Superior temporal gyrus (tissue), 1 donor: ENCODE results near the gene SPAG5.

ENCODE experiments used
- DNase-seq: peaks from one replicate; pipeline ENCODE4 v3.0.0-alpha.2; 2016; ENCODE audit errors: extremely low spot score

Gene SPAG5

GRCh38 chr17:28573966-28574480 is 24.8 kb downstream of the SPAG5 start:
- DNase-seq: no peak

DNA sequence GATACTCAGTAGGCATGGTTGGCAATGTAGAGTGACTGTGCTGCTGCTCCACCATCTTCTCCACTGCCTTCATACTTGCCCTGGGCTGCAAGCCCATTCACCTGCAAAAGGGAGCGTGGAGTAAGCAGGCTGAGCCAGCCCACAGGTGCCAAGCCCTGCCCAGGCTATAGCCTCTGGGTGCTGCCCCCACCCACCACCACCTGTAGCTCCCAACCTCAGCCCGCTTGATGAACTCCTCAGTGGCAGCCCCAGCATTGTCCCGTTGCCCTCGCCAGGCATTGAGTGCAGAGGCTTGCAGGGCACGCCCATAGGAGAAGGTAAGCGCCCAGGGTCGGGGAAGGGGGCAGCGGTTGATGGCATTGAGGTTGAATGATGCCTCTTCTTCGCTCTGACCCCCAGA is 25.3 kb downstream of the SPAG5 start:
- no peak for DNase-seq

GRCh38 chr17:28573040-28573380 is 25.8 kb downstream of the SPAG5 start:
- no peak for DNase-seq

DNA sequence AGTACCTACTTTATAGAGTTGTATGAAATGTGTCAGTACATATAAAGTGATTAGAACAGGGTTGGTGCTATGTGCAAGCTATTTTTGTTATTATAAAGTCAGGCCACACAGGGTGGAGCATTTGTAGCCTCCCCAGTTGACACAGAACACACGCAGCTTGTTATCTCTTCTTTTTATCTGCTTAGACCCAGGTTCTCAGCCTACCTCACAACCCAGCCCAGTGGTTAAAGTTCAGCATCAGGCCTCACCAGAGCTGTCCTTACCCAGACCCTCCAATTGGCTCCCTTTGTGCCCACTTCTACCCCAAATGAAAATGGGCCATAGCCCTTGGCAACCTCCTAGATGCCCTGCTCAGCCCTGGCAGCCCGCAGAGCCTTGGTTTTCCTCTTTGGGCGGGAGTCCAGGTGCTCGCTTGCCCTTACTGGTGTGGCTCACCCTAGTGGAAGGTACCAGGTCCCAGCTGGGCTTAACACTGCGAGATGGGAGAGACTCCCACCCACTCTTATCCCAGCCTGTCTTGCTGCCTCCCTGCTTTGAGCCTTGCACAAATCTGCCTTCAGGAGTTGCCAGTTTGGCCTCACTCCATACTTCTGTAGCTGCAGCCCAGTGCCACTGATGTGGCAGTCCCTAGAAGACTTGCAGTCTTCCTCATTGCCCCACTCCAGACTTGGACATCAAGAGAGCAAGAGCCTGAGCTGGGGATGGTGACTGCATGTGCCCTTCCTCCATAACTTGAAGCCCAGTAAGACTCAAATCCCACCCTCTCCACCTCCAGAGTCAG is 26.4 kb downstream of the SPAG5 start:
- no peak for DNase-seq

DNA sequence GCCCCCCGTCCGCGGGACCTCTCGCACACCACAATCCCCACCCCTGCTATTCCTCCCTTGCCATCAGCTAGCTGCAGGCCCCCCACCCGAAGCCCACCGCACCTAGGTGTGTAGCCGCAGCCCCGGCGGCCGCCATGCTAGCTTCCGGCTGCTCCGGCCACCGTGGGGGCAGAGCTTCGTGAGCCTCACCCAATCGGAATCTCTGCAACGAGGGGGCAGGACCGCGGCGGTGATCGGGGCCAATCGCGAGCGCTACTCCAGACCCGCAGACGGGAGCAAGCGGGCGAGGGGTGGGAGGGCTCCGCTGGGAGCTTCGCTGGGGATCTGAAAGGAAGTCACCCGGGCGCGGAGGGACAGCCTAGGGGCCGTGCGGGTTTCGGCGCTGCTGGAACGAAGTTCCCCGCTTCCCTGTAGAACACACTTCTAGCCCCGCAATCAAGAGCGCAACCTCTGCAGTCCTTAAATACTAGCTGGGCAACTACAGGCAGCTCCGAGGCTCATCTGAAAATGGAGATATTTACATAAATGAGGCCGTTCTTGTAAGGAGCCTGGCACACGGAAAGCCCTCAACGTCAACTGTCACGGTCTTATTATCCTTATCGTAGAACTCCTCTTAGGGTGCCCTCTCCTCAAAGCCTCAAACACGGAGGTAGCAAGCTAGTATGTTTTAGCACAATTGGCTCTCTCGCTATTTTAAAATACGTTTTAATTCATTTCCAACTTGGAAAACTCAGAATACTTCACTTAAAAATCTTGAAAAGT is 27.3 kb downstream of the SPAG5 start, which contains the start of gene PIGS:
Gene PIGS, minus strand, starts transcription at position 164 of the 762 bp plus-strand sequence. Its CDS starts 28 bp downstream, at position 136.
- DNase-seq: peak; percentile 93

- no peak for DNase-seq
Measured at GRCh38 chr17:28570716-28571360, 28.0 kb downstream of the SPAG5 start.

GRCh38 chr17:28569446-28569845 is 29.4 kb downstream of the SPAG5 start:
- DNase-seq: no peak

DNA sequence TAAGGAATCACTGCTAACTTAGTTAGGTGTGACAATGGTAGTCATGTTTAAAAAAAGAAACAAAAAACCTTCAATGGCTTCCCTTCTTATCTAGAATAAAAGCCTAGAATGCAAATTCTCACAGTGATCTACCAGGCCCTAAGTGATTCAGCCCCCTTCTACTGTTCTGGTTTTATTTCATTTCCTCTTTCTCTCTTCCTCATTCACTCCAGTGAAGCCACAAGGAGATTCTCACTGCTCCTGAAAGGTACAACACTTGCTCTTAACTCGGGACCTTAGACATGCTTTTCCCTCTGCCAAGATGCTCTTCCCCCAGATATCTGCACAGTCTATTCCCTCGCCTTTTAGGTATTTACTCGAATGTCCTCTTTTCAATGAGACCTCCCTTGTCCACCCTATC is 31.2 kb downstream of the SPAG5 start:
- DNase-seq: no peak

DNA sequence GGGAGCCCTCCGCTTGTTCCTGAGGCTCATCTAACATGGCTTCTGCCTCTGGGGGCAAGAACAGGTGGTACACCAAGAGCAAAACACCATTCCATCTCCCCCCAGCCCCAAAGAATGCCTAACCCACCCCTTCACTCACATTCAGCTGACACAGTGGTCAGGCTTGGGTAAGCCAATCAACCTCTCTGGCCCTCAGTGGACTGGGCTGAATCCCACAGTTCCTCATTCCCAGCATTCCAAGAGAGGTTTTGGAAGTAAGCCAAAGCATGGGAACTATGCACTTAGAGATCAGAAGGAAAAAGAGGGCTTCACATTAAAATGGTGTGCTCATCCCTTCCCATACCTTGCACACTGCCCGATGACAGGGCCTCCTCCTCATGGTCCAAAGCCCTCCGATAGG is 35.4 kb downstream of the SPAG5 start:
- no peak for DNase-seq

DNA sequence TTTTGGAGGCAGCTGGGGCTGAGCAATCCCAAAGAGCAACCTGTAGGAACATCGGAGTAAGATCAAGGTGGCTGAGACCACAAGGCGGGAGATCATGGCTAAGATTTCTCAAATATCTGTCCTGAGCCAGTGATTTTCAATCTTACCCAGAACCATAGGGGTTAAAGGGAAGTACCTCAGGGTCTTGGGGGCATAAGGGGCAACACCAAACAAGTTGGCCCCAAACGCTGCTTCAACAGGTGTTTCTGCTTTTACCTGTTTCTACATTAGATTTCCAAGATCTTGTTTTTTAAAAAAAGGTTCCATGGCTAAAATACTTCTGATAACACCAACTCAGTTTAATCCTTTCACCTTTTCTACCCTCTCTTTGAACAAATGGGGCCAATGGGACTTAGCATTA is 43.8 kb downstream of the SPAG5 start:
- no peak for DNase-seq

- no peak for DNase-seq
Measured at GRCh38 chr17:28554565-28554964, 44.3 kb downstream of the SPAG5 start.

- no peak for DNase-seq
Measured at GRCh38 chr17:28553000-28553505, 45.8 kb downstream of the SPAG5 start.

GRCh38 chr17:28552176-28552999 is 46.4 kb downstream of the SPAG5 start, which contains the start of gene UNC119:
Gene UNC119, minus strand, starts transcription at chr17:28552624. Its CDS starts 67 bp downstream, at chr17:28552557.
- peak; percentile 51 for DNase-seq

- DNase-seq: no peak
Measured at GRCh38 chr17:28551421-28552175, 47.2 kb downstream of the SPAG5 start.

DNA sequence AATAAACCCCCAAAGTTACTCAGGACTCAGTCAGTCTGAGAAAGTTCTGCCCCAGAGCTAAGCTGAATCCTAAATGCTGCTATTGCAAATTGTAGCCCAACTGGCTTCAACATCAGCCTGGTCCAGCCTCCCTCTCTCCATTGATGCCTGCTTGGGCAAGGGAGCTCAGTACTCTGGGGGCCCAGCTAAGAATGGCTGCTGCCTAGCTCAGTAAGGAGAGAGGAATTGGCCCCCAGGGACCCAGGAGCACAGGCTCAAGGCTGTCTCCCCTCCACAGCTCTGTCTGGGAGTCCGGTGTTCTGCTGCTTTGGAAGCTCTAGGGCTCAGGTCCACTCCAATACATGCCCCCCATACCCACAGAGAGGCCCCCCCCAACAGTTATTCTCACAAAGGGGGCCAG is 48.0 kb downstream of the SPAG5 start:
- DNase-seq: no peak

DNA sequence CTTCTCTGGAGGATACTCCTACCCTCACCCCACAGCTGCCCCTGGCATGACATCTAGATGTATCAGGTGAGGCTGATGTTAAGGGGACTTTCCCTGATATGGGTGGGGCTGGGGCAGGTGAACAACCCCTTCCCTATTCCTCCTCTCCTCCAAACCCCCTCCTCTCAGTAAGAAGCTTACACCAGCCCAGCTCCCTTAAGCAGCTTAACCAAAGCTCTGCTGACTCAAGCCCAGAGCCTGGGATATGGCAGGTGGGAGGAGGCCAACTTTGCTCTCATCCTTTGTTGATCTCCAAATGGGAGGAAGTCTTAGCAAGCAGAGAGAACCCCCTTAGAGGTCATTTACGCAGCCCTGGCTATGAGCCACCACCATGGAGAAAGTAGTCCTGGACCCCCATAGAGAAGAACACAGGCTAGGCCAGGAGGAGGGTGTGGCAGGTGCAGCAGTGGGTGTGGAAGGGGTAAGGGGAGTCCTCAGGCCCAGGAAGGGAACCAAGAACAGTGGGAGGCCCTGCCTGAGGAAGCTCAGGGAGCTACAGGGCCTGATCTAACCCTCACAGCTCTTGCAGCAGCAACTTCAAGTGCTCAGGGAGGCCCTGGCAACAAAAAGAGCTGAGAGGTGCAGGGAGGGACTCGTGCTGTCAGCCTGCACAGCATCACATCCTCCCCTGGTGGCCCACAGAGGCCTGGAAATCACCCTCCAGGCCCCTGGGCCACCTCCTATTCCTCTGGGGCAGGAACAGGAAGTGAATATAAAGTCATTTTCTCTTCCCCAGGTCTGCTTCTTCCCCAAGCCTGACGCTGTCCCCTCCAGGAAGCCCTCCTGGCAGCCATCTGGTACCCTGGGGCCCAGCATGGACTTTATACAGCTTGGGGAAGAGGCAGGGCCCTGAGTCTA is 49.3 kb downstream of the SPAG5 start:
- no peak for DNase-seq

- no peak for DNase-seq
Measured at GRCh38 chr17:28548417-28549130, 50.3 kb downstream of the SPAG5 start.

- peak; percentile 75 for DNase-seq
Measured at GRCh38 chr17:28547623-28548416, 51.0 kb downstream of the SPAG5 start.
